ENCODE data around the gene GPR158.

Gene GPR158

DNA sequence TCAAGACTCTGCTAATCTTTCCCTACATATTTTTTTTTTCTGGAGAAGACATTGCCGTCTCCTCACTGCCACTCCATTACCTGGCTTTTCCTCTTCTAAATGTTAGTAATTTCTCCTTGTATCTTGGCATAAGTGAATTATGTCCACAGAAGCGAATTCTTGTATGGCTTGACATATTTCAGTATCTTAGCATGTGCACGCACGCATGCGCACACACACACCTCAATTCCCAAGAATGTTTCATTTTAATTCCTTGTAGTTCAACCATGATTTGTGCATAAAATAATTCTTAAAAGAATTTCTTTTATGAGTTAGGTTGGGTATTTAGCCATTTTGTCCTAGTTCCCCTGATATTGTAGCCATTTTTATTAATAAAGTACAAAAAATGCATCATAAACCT lies 458.0 kb downstream of the GPR158 start:
- Histone ChIP-seq H3K4me2 (no peak overlapping the region), H3K9ac (no peak overlapping the region), H4K20me1 (ENCODE audit: insufficient read depth) (no peaks in the 10 kb centered on the region), H3K36me3 (ENCODE audit: insufficient read depth) (no peaks in the 10 kb centered on the region), H3K79me2 (ENCODE audit: insufficient read depth, low read depth) (no peaks in the 10 kb centered on the region), H3K4me3 (IDR thresholded peaks at IDR 0.05; ENCODE audit: insufficient read depth, low read depth, low read length) (no peak overlapping the region), H3K27ac (no peak overlapping the region), H2AFZ (ENCODE audit: low read depth) (no peak overlapping the region), H3K4me1 (ENCODE audit: low read depth, poor library complexity, severe bottlenecking) (no peaks in the 10 kb centered on the region), H3K27me3 (ENCODE audit: insufficient read depth, low read depth) (no peaks in the 10 kb centered on the region)
- TF ChIP-seq, protein P1, sequence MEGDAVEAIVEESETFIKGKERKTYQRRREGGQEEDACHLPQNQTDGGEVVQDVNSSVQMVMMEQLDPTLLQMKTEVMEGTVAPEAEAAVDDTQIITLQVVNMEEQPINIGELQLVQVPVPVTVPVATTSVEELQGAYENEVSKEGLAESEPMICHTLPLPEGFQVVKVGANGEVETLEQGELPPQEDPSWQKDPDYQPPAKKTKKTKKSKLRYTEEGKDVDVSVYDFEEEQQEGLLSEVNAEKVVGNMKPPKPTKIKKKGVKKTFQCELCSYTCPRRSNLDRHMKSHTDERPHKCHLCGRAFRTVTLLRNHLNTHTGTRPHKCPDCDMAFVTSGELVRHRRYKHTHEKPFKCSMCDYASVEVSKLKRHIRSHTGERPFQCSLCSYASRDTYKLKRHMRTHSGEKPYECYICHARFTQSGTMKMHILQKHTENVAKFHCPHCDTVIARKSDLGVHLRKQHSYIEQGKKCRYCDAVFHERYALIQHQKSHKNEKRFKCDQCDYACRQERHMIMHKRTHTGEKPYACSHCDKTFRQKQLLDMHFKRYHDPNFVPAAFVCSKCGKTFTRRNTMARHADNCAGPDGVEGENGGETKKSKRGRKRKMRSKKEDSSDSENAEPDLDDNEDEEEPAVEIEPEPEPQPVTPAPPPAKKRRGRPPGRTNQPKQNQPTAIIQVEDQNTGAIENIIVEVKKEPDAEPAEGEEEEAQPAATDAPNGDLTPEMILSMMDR (conservative IDR thresholded peaks at IDR 0.05; ENCODE audit: low read depth, low read length) = no peak

DNA sequence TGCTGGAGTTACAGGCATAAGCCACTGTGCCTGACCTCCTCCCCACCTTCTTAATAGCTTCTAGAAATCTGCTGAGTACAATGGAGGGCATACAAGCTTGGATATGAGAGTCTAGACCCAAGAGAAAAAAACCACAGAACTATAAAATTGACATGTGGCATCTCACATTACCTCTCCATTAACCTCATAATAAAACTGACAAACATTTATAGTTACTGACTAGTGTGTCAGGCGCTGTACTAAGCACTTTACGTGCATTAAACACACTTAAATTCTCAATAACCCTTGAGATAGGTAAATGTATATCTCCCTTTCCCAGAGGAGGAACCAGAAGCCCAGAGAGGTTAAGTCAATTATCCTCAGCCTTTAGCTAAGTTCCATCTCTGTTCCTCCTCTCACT lies 458.7 kb downstream of the GPR158 start:
- Histone ChIP-seq H3K4me3 (IDR thresholded peaks at IDR 0.05; ENCODE audit: insufficient read depth, low read depth, low read length) (no peak overlapping the region), H4K20me1 (ENCODE audit: insufficient read depth) (no peaks in the 10 kb centered on the region), H3K79me2 (ENCODE audit: insufficient read depth, low read depth) (no peaks in the 10 kb centered on the region), H3K27me3 (ENCODE audit: insufficient read depth, low read depth) (no peaks in the 10 kb centered on the region), H3K27ac (no peak overlapping the region), H3K4me1 (ENCODE audit: low read depth, poor library complexity, severe bottlenecking) (no peaks in the 10 kb centered on the region), H3K9ac (no peak overlapping the region), H3K4me2 (no peak overlapping the region), H2AFZ (ENCODE audit: low read depth) (no peak overlapping the region), H3K36me3 (ENCODE audit: insufficient read depth) (no peaks in the 10 kb centered on the region)
- TF ChIP-seq, protein P1 (conservative IDR thresholded peaks at IDR 0.05; ENCODE audit: low read depth, low read length) = no peak

DNA sequence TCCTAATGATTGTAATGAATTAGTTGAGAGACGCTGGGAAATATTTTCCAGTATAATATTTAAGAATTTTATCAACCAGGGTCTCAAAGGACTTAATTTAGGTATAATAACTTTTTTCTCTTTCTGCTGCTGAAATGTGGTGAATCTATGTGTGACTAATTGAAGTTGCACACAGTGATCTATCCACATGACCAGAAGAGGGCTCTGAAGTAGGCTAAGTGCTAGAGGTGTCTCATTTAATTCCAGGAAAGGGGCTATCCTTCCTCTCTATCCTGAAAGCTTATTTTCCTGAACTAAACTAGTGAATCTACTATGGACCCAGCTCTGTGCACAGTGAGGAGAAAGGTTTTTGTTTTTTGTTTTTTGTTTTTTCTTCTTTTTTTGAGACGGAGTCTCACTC lies 464.8 kb downstream of the GPR158 start:
- Histone ChIP-seq H3K4me2 (no peak overlapping the region), H3K27ac (no peak overlapping the region), H3K9ac (no peak overlapping the region), H3K4me1 (ENCODE audit: low read depth, poor library complexity, severe bottlenecking) (no peaks in the 10 kb centered on the region), H3K79me2 (ENCODE audit: insufficient read depth, low read depth) (no peaks in the 10 kb centered on the region), H3K36me3 (ENCODE audit: insufficient read depth) (no peaks in the 10 kb centered on the region), H2AFZ (ENCODE audit: low read depth) (no peak overlapping the region), H4K20me1 (ENCODE audit: insufficient read depth) (no peaks in the 10 kb centered on the region), H3K27me3 (ENCODE audit: insufficient read depth, low read depth) (no peaks in the 10 kb centered on the region), H3K4me3 (IDR thresholded peaks at IDR 0.05; ENCODE audit: insufficient read depth, low read depth, low read length) (no peak overlapping the region)
- TF ChIP-seq, protein P1 (conservative IDR thresholded peaks at IDR 0.05; ENCODE audit: low read depth, low read length) = no peak

DNA sequence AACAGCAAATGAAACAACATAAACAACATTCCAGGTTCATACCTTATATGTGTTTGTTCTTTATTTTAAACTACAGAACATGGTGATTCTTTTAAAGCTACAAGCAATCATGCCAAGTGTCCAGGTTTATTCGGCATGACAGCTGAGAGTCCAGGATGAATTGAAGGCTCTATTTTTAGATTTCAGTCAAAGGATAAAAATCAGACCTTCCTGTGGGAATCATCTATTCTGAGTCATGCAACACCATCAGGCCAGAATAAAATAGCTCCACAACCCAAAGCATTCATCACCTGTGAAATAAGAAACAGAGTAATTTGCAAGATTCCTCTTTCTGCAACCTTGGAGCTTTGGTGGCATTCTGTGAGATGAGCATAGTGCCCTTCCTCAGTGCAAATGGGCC lies 466.8 kb downstream of the GPR158 start:
- no peak overlapping the region for H3K27ac ChIP-seq
- H3K4me2 ChIP-seq = no peak overlapping the region
- no peaks in the 10 kb centered on the region for H3K27me3 ChIP-seq (ENCODE audit: insufficient read depth, low read depth)
- TF ChIP-seq, protein P1 (conservative IDR thresholded peaks at IDR 0.05; ENCODE audit: low read depth, low read length) = no peak
- no peaks in the 10 kb centered on the region for H3K4me1 ChIP-seq (ENCODE audit: low read depth, poor library complexity, severe bottlenecking)
- H3K9ac ChIP-seq = no peak overlapping the region
- H3K79me2 ChIP-seq (ENCODE audit: insufficient read depth, low read depth) = no peaks in the 10 kb centered on the region
- H2AFZ ChIP-seq (ENCODE audit: low read depth) = no peak overlapping the region
- H3K36me3 ChIP-seq (ENCODE audit: insufficient read depth) = no peaks in the 10 kb centered on the region
- no peaks in the 10 kb centered on the region for H4K20me1 ChIP-seq (ENCODE audit: insufficient read depth)
- H3K4me3 ChIP-seq (IDR thresholded peaks at IDR 0.05; ENCODE audit: insufficient read depth, low read depth, low read length) = no peak overlapping the region
